SK-N-MC (cell line): ENCODE results near the gene DDX31.

Source experiments
- EZH2 ChIP-seq: fragments of 200-600 bp; sonication (generic); IDR thresholded peaks from one replicate; pipeline ENCODE4 v1.6.1; 2017; ENCODE audit warnings: antibody characterized with exemption
- POLR2AphosphoS5 ChIP-seq: IDR thresholded peaks from 2 replicates; pipeline ENCODE4 v1.6.1; 2012; ENCODE audit warnings: mild to moderate bottlenecking, low read depth, low read length, borderline replicate concordance

DNA sequence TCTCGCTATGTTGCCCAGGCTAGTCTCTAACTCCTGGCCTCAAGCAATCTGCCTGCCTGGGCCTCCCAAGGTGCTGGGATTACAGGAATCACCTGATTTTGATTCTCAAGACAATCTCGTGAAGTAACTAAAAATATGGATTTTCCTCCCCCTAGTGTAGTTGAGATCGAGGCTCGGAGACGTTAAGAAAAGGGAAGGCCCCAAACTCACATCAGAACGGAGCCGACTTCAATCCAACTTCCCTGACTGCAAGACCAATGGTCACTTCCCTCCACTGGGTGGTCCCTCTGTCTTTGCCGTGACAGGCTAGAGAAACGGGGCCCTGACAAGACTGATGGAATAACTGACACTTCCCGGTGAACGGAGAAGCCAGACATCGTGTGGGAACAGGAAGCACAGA lies 59.1 kb downstream of the DDX31 start:
- TF ChIP-seq POLR2AphosphoS5 (no peak), EZH2 (no peak)
